Fibroblast of lung (primary cell): ENCODE measurements around the gene ABCC6. TPM values are rescaled to one million over a fixed set of nuclear protein-coding genes. Genes with fewer than 3 reads are reported as not detected.

ENCODE experiments used
- DNase-seq, 2 donors: peaks; one replicate each; pipeline versions ENCODE4 v3.0.0 to v3.0.0-alpha.2; 2010; ENCODE audit warnings: low read depth in 2 of 2
- H2AFZ ChIP-seq: 2 replicates; pipeline ENCODE4 v1.5.1; 2012; ENCODE audit warnings: low read length, control low read depth, inconsistent platforms
- H3K27ac ChIP-seq: 2 replicates; pipeline ENCODE4 v1.5.1; 2011; ENCODE audit warnings: low read length, control low read depth; ENCODE audit not compliant: insufficient read depth
- H3K27me3 ChIP-seq: 2 replicates; pipeline ENCODE4 v1.5.1; 2011; ENCODE audit warnings: mild to moderate bottlenecking, low read length; ENCODE audit not compliant: control insufficient read depth, insufficient read depth
- H3K36me3 ChIP-seq: 2 replicates; pipeline ENCODE4 v1.5.1; 2011; ENCODE audit warnings: low read length; ENCODE audit not compliant: control insufficient read depth, insufficient read depth
- H3K4me1 ChIP-seq: 2 replicates; pipeline ENCODE4 v1.5.1; 2011; ENCODE audit warnings: low read length; ENCODE audit not compliant: control insufficient read depth, insufficient read depth; ENCODE audit errors: extremely low read depth
- H3K4me2 ChIP-seq: 2 replicates; pipeline ENCODE4 v1.5.1; 2011; ENCODE audit warnings: low read length, control low read depth; ENCODE audit not compliant: insufficient read depth; ENCODE audit errors: extremely low read depth
- H3K4me3 ChIP-seq, 4 experiments: fragments of 200-600 bp in 1 of 4; sonication (generic) in 1 of 4; replicated peaks in 1 of 4; 2 replicates each; pipeline ENCODE4 v1.5.1; 2011 to 2016; ENCODE audit warnings: low read length in 4 of 4, low read depth in 3 of 4, mild to moderate bottlenecking in 3 of 4, control low read depth in 2 of 4, inconsistent platforms in 1 of 4, mixed read lengths in 1 of 4; ENCODE audit not compliant: insufficient read depth in 1 of 4; ENCODE audit errors: control extremely low read depth in 1 of 4
- H3K79me2 ChIP-seq: 2 replicates; pipeline ENCODE4 v1.5.1; 2012; ENCODE audit warnings: mild to moderate bottlenecking, low read length, inconsistent platforms; ENCODE audit not compliant: control insufficient read depth, insufficient read depth
- H3K9ac ChIP-seq: 2 replicates; pipeline ENCODE4 v1.5.1; 2011; ENCODE audit warnings: mild to moderate bottlenecking, low read length, control low read depth; ENCODE audit not compliant: insufficient read depth
- H3K9me3 ChIP-seq: 2 replicates; pipeline ENCODE4 v1.5.1; 2012; ENCODE audit warnings: low read depth, low read length; ENCODE audit not compliant: control insufficient read depth, insufficient read depth
- H4K20me1 ChIP-seq: 2 replicates; pipeline ENCODE4 v1.5.1; 2011; ENCODE audit warnings: low read length; ENCODE audit not compliant: control insufficient read depth, insufficient read depth; ENCODE audit errors: extremely low read depth
- EZH2 ChIP-seq: IDR thresholded peaks from 2 replicates; pipeline ENCODE4 v1.5.1; 2012; ENCODE audit warnings: low read length, control low read depth, mild to moderate bottlenecking; ENCODE audit errors: missing control alignments
- polyA plus RNA-seq, 2 donors: library from polyadenylated mRNA; depleted of rRNA in 1 of 2; stranded (reverse) in 1 of 2; unstranded in 1 of 2; fragments of >200 nt; gene quantifications; 2 replicates each; pipeline ENCODE4 v1.2.1, GENCODE V29; 2011 to 2012; ENCODE audit warnings: missing spikeins in 1 of 2
- total RNA-seq: library from RNA; depleted of rRNA; stranded (reverse); fragments of >200 nt; gene quantifications from 2 replicates; pipeline ENCODE4 v1.2.1, GENCODE V29; 2014
- TF ChIP-seq, protein P1 (sequence below), 2 donors: IDR thresholded peaks in 1 of 2; conservative IDR thresholded peaks in 1 of 2; 1 replicate in 1 of 2; 2 replicates in 1 of 2; pipeline ENCODE4 v1.5.1; 2011 to 2012; ENCODE audit warnings: low read length in 2 of 2, control low read depth in 1 of 2, inconsistent platforms in 1 of 2, low read depth in 1 of 2, mild to moderate bottlenecking in 1 of 2

Gene ABCC6
- total and polyA plus RNA-seq, 2 donors (not counting 1 experiment from before 2014, with no cell fraction given) = 0.87 to 6.3 TPM

DNA sequence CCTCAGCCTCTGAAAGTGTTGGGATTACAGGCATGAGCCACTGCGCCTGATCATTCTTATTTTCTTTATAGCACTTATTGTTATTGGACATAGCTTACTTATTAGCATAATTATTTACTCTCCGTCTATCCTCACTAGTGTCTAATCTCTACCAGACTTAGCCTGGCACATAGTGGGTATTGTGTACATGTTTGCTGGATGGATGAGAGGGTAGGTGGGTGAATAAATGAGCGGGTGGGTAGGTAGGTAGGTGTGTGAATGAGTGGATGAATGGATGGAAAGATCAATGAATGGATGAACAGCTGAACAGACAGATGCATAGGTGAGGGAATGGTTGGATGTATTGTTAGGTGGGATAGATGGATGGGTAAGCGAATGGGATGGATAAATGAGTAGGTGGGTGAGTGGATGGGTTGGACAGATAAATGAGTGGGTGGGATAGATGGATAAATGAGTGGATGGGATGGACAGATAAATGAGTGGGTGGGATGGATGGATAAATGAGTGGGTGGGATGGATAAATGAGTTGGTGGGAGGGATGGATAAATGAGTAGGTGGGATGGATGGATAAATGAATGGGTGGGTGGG, 51.9 kb downstream of the ABCC6 start:
- Histone ChIP-seq H3K4me3 (no peak overlapping the region), H2AFZ (no peak overlapping the region), H3K9me3 (no peaks in the 10 kb centered on the region), H3K79me2 (no peaks in the 10 kb centered on the region), H3K36me3 (no peaks in the 10 kb centered on the region), H3K4me2 (no peak overlapping the region), H3K9ac (no peak overlapping the region), H3K27ac (no peak overlapping the region), H4K20me1 (no peaks in the 10 kb centered on the region), H3K4me1 (no peaks in the 10 kb centered on the region), H3K27me3 (peaks cover 4% of the 10 kb centered on the region)
- no peak for DNase-seq
- TF ChIP-seq, protein P1, sequence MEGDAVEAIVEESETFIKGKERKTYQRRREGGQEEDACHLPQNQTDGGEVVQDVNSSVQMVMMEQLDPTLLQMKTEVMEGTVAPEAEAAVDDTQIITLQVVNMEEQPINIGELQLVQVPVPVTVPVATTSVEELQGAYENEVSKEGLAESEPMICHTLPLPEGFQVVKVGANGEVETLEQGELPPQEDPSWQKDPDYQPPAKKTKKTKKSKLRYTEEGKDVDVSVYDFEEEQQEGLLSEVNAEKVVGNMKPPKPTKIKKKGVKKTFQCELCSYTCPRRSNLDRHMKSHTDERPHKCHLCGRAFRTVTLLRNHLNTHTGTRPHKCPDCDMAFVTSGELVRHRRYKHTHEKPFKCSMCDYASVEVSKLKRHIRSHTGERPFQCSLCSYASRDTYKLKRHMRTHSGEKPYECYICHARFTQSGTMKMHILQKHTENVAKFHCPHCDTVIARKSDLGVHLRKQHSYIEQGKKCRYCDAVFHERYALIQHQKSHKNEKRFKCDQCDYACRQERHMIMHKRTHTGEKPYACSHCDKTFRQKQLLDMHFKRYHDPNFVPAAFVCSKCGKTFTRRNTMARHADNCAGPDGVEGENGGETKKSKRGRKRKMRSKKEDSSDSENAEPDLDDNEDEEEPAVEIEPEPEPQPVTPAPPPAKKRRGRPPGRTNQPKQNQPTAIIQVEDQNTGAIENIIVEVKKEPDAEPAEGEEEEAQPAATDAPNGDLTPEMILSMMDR (conservative IDR thresholded peaks at IDR 0.05 in 1 of 2, IDR thresholded peaks at IDR 0.05 in 1 of 2; ENCODE audit: low read depth in 1 of 2, low read length in 2 of 2) = no peak
- no peak for TF ChIP-seq EZH2

DNA sequence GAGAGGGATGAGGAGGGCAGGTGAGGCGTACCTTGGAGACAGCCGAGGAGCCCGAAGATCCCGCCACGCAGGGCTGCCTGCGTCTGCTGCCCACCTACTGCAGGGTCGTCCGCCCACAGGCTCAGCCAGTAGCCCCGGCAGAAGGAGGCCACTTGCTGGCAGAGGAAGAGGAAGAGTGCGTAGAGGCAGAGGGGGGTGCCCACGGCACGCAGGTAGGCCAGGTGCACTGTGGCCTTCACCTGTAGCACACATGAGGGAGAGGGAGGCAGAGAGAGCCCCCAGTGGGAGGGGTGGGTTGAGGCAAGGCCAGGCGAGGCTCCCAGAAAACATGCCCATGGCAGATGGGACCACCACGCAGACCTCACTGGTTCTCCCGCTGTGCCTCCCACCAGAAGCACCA, 53.7 kb downstream of the ABCC6 start:
- no peaks in the 10 kb centered on the region for H3K79me2 ChIP-seq
- H3K4me3 ChIP-seq = no peak overlapping the region
- H3K4me2 ChIP-seq = no peak overlapping the region
- no peaks in the 10 kb centered on the region for H3K9me3 ChIP-seq
- H3K27me3 ChIP-seq = no peaks in the 10 kb centered on the region
- H3K36me3 ChIP-seq = no peaks in the 10 kb centered on the region
- no peak for DNase-seq
- H3K27ac ChIP-seq = no peak overlapping the region
- no peak for TF ChIP-seq EZH2
- TF ChIP-seq, protein P1 (conservative IDR thresholded peaks at IDR 0.05 in 1 of 2, IDR thresholded peaks at IDR 0.05 in 1 of 2; ENCODE audit: low read depth in 1 of 2, low read length in 2 of 2) = no peak
- H3K9ac ChIP-seq = no peak overlapping the region
- no peak overlapping the region for H2AFZ ChIP-seq
- no peaks in the 10 kb centered on the region for H3K4me1 ChIP-seq
- H4K20me1 ChIP-seq = no peaks in the 10 kb centered on the region

DNA sequence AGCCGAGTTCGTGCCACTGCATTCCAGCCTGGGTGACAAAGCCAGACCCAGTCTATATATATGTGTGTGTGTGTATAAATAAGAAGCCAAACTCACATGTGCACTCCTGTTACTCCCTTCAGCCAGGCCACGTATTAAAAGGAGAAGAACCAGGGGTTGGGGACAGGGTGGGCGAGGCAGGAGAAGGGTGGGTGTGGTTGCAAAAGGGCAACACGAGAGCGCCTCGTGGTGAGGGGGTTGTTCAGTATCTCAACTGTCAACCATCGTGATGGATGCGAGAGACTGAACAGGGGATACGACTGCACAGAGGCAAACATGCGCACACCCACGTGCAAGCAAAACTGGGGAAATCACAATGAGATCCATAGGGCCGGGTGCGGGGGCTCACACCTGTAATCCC, 54.9 kb downstream of the ABCC6 start:
- Histone ChIP-seq H3K27ac (no peak overlapping the region), H4K20me1 (no peaks in the 10 kb centered on the region), H3K4me1 (no peaks in the 10 kb centered on the region), H3K79me2 (no peaks in the 10 kb centered on the region), H3K4me3 (no peak overlapping the region), H3K9ac (no peak overlapping the region), H3K27me3 (no peaks in the 10 kb centered on the region), H3K4me2 (no peak overlapping the region), H2AFZ (no peak overlapping the region), H3K36me3 (no peaks in the 10 kb centered on the region), H3K9me3 (no peaks in the 10 kb centered on the region)
- TF ChIP-seq EZH2 = no peak
- TF ChIP-seq, protein P1 (conservative IDR thresholded peaks at IDR 0.05 in 1 of 2, IDR thresholded peaks at IDR 0.05 in 1 of 2; ENCODE audit: low read depth in 1 of 2, low read length in 2 of 2) = no peak
- no peak for DNase-seq
